SK-N-SH (cell line): Measurements from ENCODE around the gene ARHGEF6.

Experiments
- CTCF ChIP-seq: fragments of 200-600 bp; sonication (generic); IDR thresholded peaks from 2 replicates; pipeline ENCODE4 v1.6.1; 2017; ENCODE audit warnings: antibody characterized with exemption, mild to moderate bottlenecking, moderate library complexity
- POLR2AphosphoS5 ChIP-seq: IDR thresholded peaks from 2 replicates; pipeline ENCODE4 v1.6.1; 2012; ENCODE audit warnings: low read depth, low read length
- RAD21 ChIP-seq: IDR thresholded peaks from 2 replicates; pipeline ENCODE4 v1.6.1; 2012; ENCODE audit warnings: mild to moderate bottlenecking, low read length
- RFX5 ChIP-seq: IDR thresholded peaks from 2 replicates; pipeline ENCODE4 v1.6.1; 2012; ENCODE audit warnings: mild to moderate bottlenecking, improper control_type of control experiment, low read length
- SIN3A ChIP-seq: IDR thresholded peaks from 2 replicates; pipeline ENCODE4 v1.6.1; 2012; ENCODE audit warnings: low read depth, mild to moderate bottlenecking, low read length, moderate library complexity, borderline replicate concordance
- SMC3 ChIP-seq: IDR thresholded peaks from 2 replicates; pipeline ENCODE4 v1.6.1; 2012; ENCODE audit warnings: low read depth, low read length, improper control_type of control experiment
- TAF1 ChIP-seq: IDR thresholded peaks from 2 replicates; pipeline ENCODE4 v1.6.1; 2012; ENCODE audit warnings: low read depth, mild to moderate bottlenecking, low read length, moderate library complexity, borderline replicate concordance

- no peak for TF ChIP-seq SMC3
- TF ChIP-seq RFX5: no peak
- no peak for TF ChIP-seq RAD21
- TF ChIP-seq CTCF: no peak
- no peak for TF ChIP-seq SIN3A
- no peak for TF ChIP-seq POLR2AphosphoS5
- TF ChIP-seq TAF1: no peak
Observed at GRCh38 chrX:136731207-136731782, 49.4 kb downstream of the ARHGEF6 start.
